ENCODE measurements around the gene ZSWIM6.

The ZSWIM6 gene

DNA sequence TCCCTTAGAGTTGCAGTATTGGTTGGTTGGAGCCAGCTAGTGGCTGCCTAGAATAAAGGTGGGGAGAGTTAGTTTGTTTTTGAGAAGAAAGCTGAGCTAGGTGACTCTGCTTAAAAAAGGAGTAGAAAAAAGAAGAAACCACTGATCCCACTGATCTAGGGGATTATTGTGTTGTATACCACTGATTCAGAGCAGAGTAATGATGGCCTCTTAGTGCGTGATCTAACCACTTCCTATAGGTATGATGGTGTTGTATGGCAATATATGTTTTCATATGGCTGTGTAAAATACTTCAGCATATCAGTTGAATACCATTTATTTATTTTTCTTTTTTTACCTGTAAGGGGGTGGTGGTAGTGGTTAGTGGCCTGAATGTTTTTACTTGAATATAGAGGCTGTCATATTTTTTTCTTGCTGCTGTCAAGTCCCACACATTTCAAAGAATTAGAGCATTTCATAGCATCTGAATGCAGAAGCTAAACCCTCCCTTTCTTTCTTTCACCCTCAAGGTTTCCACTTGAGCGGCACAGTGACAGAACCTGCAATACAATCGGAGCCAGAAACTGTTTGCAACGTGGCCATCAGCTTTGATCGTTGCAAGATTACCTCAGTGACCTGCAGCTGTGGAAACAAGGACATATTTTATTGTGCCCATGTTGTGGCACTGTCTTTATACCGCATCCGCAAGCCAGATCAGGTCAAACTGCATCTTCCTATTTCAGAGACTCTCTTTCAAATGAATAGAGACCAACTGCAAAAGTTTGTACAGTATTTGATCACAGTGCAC lies 140.3 kb downstream of the ZSWIM6 start:
- in situ Hi-C loops (cut with HindIII; ENCODE audit: low sequenced_read_pairs), result no loop called here

DNA sequence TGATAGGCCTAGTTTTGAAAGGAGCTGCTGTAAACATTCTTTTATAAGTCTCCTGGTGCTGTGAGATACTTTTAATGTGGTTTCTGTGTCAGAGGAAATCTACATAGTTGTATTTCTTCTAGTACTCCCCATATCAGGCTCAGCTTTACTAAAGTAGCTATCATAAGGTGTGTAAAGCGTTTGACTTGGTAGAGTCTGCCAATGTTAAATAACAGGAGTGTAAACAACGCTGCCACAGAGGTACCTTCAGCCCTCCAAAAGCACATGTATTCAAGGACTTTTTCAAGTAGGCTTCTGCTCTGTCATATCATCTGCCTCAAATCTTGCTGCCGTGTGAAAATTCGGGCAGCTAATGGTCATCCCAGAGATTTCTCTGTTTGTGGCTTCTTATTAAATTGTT lies 142.7 kb downstream of the ZSWIM6 start:
- in situ Hi-C loops (cut with HindIII; ENCODE audit: low sequenced_read_pairs), result no loop called here

DNA sequence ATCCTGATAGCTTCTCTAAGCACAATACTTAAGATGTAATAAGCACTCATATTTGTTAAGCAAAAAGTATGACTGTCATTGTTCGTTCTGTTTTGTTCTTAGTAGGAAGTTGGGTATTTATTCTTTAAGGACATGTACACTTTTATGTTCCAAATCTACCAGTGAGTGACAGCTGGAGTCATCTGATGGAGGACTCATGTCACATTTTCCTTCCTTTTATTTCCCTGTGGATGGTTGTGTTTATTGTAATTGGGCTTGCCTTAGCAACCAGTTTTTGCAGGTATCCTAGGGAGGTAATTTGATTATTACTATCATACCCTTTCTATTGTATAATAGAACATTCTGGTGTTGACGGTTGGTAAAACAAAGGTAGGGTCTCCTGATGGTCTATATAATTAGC lies 145.7 kb downstream of the ZSWIM6 start:
- in situ Hi-C loops (cut with HindIII; ENCODE audit: low sequenced_read_pairs), result no loop called here

DNA sequence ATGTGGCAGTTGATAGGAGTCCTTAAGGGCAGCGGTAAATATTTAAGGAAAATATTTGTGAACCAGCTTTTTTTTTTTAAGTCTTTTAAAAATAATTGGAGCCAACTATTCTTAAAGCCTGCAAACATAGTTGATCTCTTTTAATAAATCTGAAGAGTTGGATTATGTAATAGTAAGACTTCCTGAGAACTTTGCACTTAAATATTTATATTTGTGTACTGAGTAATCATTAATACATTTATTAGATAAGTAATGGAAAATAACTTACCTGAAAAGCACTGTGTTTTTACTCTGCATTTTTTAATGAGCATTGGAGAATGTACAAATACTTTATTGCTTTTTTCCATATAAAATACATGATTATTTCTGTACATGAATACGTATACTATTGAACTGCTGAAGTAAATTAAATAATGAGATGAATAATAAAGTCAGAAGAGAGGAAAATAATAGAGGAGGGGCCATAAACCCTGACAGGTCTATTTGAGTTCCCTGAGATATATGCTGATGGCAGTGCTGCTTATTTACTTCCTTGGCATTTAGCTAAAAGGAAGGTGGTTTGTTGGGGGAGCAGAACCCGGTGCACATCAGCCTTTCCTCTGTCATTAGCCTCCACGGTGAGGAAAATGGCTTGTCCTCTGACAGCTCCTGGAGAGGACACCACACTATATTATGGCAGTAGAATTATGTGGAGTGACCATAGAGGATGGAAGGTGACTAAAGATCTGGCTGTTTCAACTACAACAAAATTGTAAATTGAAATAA lies 148.0 kb downstream of the ZSWIM6 start:
- in situ Hi-C loops (cut with HindIII; ENCODE audit: low sequenced_read_pairs), result no loop called here

DNA sequence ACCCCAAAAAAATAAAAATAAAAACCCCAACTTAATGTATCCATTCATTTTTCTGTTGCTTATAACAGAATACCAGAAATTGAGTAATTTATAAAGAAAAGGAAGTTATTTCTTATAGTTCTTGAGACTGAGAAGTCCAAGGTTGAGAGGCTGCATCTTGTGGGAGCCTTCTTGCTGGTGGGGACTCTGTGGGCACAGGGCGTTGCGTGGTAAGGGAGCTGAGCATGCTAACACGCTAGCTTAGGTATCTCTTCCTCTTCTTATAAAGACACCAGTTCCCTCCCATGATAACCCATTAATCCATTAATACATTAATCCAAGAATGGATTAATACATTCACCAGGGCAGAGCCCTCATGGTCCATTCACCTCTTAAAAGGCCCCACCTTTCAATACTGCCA lies 150.9 kb downstream of the ZSWIM6 start:
- in situ Hi-C loops (cut with HindIII; ENCODE audit: low sequenced_read_pairs), result no loop called here

DNA sequence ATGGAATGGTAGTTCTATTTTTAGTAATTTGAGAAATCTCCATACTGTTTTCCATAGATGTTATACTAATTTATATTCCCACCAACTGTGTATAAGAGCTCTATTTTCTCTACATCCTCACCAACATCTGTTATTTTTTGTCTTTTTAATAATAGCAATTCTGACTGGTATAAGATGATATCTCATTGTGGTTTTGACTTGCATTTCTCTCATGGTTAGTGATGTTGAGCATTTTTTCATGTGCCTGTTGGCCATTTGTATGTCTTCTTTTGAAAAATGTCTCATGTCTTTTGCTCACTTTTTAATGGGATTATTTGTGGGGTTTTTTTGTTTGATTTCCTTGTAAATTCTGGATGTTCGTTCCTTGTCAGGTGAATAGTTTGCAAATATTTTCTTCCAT lies 154.4 kb downstream of the ZSWIM6 start:
- in situ Hi-C loops (cut with HindIII; ENCODE audit: low sequenced_read_pairs), result no loop called here

DNA sequence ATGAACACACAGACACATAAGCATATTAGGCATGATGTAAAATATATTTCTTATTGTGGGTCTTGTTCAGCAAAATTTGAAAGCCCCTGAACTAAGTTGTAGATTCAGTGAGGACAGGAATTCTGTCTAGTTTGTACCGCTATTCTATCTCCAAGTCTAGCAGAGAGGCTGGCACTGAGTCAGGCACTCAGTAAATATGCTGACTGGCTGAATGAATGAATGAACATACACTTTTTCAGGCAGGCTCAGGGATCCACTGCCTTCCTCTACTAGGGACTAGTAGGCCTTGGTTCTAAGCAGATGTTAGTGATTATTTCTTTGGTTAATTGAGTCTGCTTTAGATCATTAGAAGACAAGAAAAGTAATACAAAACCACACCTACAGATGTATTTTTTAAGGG lies 157.5 kb downstream of the ZSWIM6 start:
- in situ Hi-C loops (cut with HindIII; ENCODE audit: low sequenced_read_pairs), result no loop called here

DNA sequence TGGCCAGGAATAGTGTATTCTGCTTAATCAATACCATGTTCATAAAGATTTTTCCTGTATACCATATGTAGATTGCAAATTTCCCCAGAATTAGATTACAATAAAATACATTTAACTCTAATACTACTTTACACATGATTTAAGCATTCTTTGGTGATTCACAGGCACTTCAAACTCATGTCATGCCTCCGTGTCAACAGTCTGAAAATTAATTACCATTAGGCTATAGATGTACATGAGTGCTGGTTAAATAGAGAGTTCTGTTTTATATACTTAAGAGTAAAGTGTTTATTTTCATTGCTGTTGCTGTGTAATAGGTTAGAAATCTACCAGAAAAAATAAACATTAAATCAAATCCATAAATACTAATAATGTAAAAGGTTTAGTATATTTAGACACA lies 159.8 kb downstream of the ZSWIM6 start:
- in situ Hi-C loops (cut with HindIII; ENCODE audit: low sequenced_read_pairs), result no loop called here

DNA sequence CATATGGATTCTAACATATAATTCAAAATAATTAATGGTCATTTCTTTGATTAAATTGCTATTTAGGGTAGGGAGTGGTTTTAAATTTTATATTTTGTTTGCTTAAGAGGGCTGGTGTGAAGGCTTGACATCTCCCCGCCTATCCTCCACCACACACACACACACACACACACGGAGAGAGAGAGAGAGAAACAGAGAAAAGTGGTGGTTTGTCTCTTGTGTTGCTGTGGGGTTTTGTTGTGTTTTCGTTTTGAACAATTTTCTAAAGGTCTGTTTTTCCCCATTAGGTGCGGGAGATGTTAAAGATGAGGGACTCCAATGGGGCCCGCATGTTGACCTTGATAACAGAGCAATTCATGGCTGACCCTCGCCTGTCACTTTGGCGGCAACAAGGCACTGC lies 161.9 kb downstream of the ZSWIM6 start:
- in situ Hi-C loops (cut with HindIII; ENCODE audit: low sequenced_read_pairs), result no loop called here

DNA sequence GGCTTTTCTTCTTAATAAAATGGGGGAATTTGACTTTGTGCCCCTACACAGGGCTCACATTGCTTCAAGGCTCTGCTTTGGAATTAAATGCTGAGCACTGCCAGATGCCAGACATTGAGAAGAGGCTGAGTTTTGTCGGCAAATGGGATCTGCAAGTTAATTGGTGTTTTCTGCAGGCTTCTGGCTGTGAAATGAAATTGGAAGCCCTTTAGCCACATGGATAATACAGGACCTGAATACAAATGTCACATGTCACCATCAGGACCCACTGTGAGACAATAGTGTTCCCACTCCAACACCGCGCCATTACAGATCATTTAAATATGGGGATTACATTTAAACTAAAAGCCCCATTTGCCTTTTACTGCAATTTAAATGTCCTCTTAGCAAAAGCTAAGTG lies 164.4 kb downstream of the ZSWIM6 start:
- in situ Hi-C loops (cut with HindIII; ENCODE audit: low sequenced_read_pairs), result no loop called here

DNA sequence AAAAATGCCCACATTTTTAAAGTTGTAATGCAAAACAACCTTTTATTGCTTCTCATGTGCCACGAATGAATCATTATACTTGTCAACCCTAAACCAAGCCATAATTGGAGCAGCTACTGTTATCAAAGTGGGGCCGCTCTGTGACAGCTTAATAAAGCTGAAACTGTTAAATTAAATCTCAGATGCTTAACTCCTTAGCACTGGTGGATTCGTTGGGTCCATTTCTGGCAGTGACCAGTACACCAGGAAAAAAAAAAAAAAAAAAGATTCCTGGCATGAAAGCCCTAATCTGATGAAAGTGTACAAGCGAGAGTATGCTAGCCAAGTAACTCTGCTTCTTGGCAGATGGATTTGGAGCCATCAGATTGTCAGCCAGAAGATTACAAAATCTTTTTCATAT lies 164.8 kb downstream of the ZSWIM6 start:
- in situ Hi-C loops (cut with HindIII; ENCODE audit: low sequenced_read_pairs), result no loop called here

DNA sequence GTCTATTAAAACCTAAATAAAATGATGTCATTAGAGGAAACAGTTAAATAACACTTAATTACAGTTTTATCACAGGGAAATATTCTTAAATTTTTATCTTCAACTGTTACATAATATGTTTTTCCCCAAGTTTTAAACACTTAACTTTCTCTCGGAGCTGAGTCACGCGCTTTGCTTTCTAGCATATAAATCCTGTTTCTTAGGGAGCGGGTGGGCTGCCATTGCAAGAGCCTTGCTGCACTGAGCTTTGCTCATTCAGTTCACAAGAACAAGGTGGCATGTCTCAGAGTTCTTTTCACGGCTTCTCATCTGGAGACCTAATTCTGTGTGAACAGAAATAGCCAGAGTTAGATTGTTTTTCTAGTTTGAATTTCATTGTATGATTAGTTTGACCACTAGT lies 166.1 kb downstream of the ZSWIM6 start:
- in situ Hi-C loops (cut with HindIII; ENCODE audit: low sequenced_read_pairs), result no loop called here

DNA sequence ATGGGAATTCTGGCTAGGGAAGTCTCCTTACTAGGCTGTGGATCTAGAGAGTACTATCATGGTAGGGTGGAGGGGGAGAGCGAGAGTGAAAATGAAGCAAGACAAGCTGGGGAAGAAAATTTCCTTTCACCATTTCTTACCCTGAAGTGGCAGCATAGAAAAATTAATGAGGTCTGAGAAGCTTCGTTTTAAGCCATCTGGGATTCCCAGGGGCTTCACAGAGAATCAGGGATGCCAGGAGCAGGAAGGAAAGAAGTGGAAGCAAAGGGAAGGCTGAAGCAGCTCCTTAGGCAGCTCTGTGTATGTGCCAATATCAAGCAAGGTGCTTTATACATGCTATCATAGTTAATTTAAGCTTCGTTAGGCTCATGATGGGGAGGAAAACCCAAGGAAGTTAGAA lies 169.9 kb downstream of the ZSWIM6 start:
- in situ Hi-C loops (cut with HindIII; ENCODE audit: low sequenced_read_pairs), result no loop called here

DNA sequence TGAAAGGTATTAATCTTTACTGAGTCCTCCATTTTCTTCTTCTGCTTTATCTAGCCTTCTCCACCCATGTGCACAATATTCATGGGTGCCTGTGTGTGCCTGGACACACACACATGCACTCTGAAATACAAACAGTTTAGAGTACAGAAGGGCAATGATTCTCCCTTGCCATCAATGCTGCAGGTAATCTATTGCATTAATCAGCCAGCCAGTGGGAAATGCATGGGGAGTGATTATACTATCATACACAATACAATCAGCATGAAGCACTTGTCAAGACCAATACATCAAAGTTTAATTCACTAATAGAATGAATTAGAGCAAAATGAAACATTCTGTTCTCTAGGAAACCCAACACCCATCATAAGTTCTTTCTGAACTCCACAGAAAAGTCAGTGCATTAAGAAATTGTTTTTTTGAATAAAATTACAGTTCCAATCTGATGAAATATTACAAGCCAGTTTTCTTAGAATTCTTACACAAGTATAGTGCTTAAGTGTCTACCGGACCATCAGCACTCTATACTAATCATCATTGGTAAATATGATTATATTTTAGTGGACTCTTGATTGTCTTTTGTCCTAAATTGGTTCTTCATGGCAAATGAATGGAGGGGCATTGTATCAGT lies 172.2 kb downstream of the ZSWIM6 start:
- in situ Hi-C loops (cut with HindIII; ENCODE audit: low sequenced_read_pairs), result no loop called here

DNA sequence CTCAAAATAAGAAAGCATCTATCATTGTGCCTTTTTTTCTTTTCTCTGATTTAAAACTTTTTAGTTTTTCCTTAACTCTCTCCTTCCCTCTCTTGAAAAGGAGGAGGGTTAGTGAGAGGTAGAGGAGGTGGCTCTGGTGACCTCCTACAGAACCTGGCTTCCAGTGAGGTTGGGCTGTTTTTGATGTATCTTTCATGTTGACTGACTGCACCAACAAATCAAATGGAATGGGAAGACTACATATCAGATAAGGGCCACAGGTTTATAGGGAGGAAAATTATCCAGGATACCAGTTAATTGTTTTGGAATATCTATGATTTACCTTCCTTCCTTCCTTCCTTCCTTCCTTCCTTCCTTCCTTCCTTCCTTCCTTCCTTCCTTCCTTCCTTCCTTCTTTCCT lies 173.2 kb downstream of the ZSWIM6 start:
- in situ Hi-C loops (cut with HindIII; ENCODE audit: low sequenced_read_pairs), result no loop called here

DNA sequence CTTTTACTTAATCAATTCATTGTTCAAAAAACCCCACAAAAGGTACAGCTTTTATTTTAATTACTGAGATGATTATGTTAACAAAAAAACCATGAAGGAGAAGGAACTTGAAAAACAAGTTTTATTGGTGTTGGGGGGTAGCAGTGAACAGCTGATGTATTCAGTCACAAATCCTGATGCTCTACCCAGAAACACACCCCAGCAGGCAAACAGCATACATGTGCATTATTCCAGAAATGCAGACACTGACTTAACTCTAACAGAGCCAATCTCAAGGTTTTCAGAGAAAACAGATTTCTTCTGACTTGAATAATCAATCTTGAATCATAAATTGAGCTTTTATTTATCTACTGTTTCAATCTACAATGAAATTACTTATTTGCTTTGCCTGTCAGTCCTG lies 175.2 kb downstream of the ZSWIM6 start:
- in situ Hi-C loops (cut with HindIII; ENCODE audit: low sequenced_read_pairs), result no loop called here

DNA sequence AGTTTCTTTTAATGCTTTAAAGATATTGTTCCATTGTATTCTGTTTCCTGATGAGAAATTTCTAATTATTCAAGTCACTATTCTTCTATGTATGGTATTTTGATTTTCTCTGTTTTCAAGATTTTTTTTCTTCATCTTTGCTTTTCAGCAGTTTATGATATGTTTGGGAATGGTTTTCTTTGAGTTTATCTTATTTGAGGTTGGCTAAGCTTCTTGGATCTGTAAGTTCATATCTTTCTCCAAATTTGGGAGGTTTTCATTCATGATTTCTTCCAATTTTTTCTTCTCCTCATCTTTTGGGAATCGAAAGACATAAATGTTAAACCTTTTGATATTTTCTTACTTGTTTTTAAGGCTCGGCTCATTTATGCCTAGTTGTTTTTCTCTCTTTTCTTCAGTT lies 184.9 kb downstream of the ZSWIM6 start:
- in situ Hi-C loops (cut with HindIII; ENCODE audit: low sequenced_read_pairs), result no loop called here

DNA sequence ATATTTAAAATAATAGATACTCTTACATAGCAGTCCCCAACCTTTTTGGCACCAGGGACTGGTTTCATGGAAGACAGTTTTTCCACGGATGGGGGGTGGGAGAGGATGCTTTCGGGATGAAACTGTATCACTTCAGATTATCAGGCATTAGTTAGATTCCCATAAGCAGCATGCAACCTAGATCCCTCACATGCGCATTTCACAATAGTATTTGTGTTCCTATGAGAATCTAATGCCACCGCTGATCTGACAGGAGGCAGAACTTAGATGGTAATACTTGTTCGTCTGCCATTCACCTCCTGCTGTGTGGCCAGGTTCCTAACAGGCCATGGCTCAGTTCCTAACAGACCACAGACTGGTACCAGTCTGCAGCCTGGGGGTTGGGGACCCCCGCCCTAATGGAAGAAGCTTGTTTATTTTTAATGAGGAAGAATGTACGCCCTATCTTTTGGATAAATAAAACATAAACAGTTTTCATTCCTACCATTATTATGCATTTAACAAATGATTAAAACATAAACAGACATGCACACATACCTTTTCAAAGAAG lies 187.7 kb downstream of the ZSWIM6 start:
- in situ Hi-C loops (cut with HindIII; ENCODE audit: low sequenced_read_pairs), result no loop called here

DNA sequence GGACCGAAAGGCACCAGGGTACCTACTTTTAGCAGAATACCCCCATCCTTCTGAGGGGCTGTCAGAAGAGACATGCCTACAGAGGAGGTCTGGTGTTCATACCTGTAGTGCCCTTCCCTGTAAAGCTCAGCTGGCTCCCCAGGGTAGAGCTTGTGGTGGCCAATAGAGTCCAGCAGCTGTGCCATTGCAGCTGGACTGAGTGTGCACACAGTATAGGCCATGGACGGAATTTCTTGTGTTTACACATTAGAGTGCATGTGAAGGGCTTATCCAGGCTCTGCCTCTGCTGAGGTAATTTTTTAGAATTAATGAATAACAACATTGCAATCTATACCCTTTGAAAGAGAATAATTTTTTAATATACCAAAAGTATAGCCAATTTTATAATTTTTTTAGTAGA lies 191.0 kb downstream of the ZSWIM6 start:
- in situ Hi-C loops (cut with HindIII; ENCODE audit: low sequenced_read_pairs), result no loop called here

DNA sequence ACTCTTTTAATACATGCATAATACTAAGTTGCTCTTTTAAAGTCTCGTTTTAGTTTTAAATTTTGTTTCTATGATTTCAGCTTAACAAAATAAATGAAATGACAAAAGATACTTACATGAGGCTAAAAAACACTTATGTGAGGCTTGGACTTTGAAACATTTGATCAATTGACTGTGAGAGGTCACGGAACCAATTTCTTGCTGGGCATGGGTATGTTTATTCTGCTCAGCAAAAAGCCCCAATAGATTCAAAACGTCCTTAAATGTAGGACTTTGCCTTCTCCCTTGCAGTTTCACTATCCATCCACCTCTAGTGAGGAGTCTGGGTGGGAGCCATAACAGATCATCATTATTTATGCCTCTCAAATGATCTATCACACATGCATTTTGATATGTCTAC lies 191.9 kb downstream of the ZSWIM6 start:
- in situ Hi-C loops (cut with HindIII; ENCODE audit: low sequenced_read_pairs), result no loop called here

DNA sequence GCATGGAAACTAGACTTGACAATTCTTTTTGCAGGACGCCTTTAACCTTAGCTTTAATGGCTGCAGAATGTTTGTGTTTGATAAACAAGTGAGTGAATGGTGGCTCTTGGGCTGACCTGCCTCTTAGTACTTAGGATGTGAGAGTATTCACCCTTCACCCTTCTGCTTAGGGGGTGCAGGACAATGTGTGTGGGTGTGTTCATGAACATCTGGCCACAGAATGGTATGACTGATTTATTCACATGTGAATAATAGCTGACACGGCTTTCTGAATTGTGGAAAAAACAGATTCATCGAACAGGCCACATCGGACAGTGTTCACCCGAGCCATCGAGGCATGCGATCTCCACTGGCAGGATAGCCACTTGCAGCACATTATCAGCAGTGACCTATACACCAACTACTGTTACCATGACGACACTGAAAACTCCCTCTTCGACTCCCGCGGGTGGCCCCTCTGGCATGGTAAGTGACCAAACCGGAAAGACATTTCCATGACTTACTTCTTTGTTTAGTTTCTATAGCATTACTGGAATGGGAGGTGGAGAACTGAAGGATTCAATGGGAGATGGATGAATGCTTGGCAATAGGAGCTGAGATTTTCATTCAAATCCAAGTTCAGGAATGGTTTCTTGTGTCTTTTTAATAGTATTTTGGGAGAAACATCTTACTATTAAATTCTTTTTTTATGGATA lies 193.6 kb downstream of the ZSWIM6 start:
- in situ Hi-C loops (cut with HindIII; ENCODE audit: low sequenced_read_pairs), result no loop called here
